ENCODE results near the gene RINL.

GRCh38 chr19:38918526-38918925, 40.5 kb upstream of the RINL start:
- no peak for TF ChIP-seq RXRA (IDR thresholded peaks at IDR 0.05; ENCODE audit: insufficient read depth, low read depth, low read length)
- no peak for TF ChIP-seq POLR2AphosphoS5 (IDR thresholded peaks at IDR 0.05; ENCODE audit: low read depth, low read length)
- TF ChIP-seq TBP (IDR thresholded peaks at IDR 0.05; ENCODE audit: low read depth, low read length) = no peak
- TF ChIP-seq RAD21 (IDR thresholded peaks at IDR 0.05 in 1 of 2, conservative IDR thresholded peaks at IDR 0.05 in 1 of 2; ENCODE audit: low read depth in 2 of 2, low read length in 2 of 2) = no peak
- TF ChIP-seq CTCF (IDR thresholded peaks at IDR 0.05; ENCODE audit: control extremely low read depth in 1 of 3, insufficient read depth in 1 of 3, low read depth in 1 of 3, low read length in 3 of 3) = no peak

Data from H1 (cell line).